ENCODE measurements around the gene SLC39A11.

The SLC39A11 gene

GRCh38 chr17:72717276-72717675 is 375.2 kb downstream of the SLC39A11 start:
- Histone ChIP-seq H3K9me3 (ENCODE audit: control extremely low read depth in 1 of 5, control insufficient read depth in 4 of 5, insufficient read depth in 2 of 5, low read depth in 1 of 5, low read length in 4 of 5) (no peaks in the 10 kb centered on the region), H3K4me3 (ENCODE audit: control insufficient read depth in 1 of 7, extremely low read depth in 1 of 7, insufficient read depth in 4 of 7, low read depth in 2 of 7, low read length in 6 of 7) (no peak overlapping the region), H3K36me3 (ENCODE audit: control insufficient read depth in 4 of 4, insufficient read depth in 4 of 4, low read length in 3 of 4) (no peaks in the 10 kb centered on the region), H3K4me1 (ENCODE audit: control extremely low read depth in 1 of 4, control insufficient read depth in 4 of 4, insufficient read depth in 4 of 4, low read length in 3 of 4) (peaks cover 2 to 41% (median 25%) of the 10 kb centered on the region in 4 experiments), H3K27me3 (replicated peaks in 2 of 5; ENCODE audit: control insufficient read depth in 4 of 5, insufficient read depth in 5 of 5, low read length in 4 of 5) (no peaks in the 10 kb centered on the region), H3K27ac (ENCODE audit: insufficient read depth in 1 of 2, low read depth in 1 of 2, low read length in 2 of 2, poor library complexity in 1 of 2, severe bottlenecking in 2 of 2) (no peak overlapping the region)
- CTCF ChIA-PET, result interaction anchor here (0.6 to 2.9 kb wide), 4 partner anchors 8 to 687 kb away, joined by 3 to 15 read pairs (median 4); no protein-coding TSS in a partner anchor
- DNase-seq, result no peak
- WGBS (ENCODE audit: insufficient coverage), result 97% methylated on average over 10 of the region's 10 CpGs
- POLR2A ChIA-PET, result no interaction called here

GRCh38 chr17:72715906-72716572 is 376.4 kb downstream of the SLC39A11 start:
- peaks cover 0 to 4% (median 4%) of the 10 kb centered on the region in 5 experiments for H3K9me3 ChIP-seq (ENCODE audit: control extremely low read depth in 1 of 5, control insufficient read depth in 4 of 5, insufficient read depth in 2 of 5, low read depth in 1 of 5, low read length in 4 of 5)
- H3K27me3 ChIP-seq (replicated peaks in 2 of 5; ENCODE audit: control insufficient read depth in 4 of 5, insufficient read depth in 5 of 5, low read length in 4 of 5), result no peaks in the 10 kb centered on the region
- H3K27ac ChIP-seq (ENCODE audit: insufficient read depth in 1 of 2, low read depth in 1 of 2, low read length in 2 of 2, poor library complexity in 1 of 2, severe bottlenecking in 2 of 2), result no peak overlapping the region
- peaks cover 2 to 41% (median 25%) of the 10 kb centered on the region in 4 experiments for H3K4me1 ChIP-seq (ENCODE audit: control extremely low read depth in 1 of 4, control insufficient read depth in 4 of 4, insufficient read depth in 4 of 4, low read length in 3 of 4)
- POLR2A ChIA-PET, result no interaction called here
- CTCF ChIA-PET, result interaction anchor here (1.1 kb wide), 1 partner anchor 9 kb away, joined by 3 read pairs; no protein-coding TSS in a partner anchor
- H3K4me3 ChIP-seq (ENCODE audit: control insufficient read depth in 1 of 7, extremely low read depth in 1 of 7, insufficient read depth in 4 of 7, low read depth in 2 of 7, low read length in 6 of 7), result no peak overlapping the region
- no peak for DNase-seq
- 96% methylated on average over 20 of the region's 23 CpGs for WGBS (ENCODE audit: insufficient coverage)
- H3K36me3 ChIP-seq (ENCODE audit: control insufficient read depth in 4 of 4, insufficient read depth in 4 of 4, low read length in 3 of 4), result peaks cover 0 to 8% (median 0%) of the 10 kb centered on the region in 4 experiments

- ChIA-PET CTCF (interaction anchor here (1.0 kb wide), 1 partner anchor 12 kb away, joined by 4 read pairs; no protein-coding TSS in a partner anchor), POLR2A (no interaction called here)
- no peak overlapping the region for H3K27ac ChIP-seq (ENCODE audit: insufficient read depth in 1 of 2, low read depth in 1 of 2, low read length in 2 of 2, poor library complexity in 1 of 2, severe bottlenecking in 2 of 2)
- H3K27me3 ChIP-seq (replicated peaks in 2 of 5; ENCODE audit: control insufficient read depth in 4 of 5, insufficient read depth in 5 of 5, low read length in 4 of 5), result no peaks in the 10 kb centered on the region
- peaks cover 0 to 10% (median 0%) of the 10 kb centered on the region in 4 experiments for H3K36me3 ChIP-seq (ENCODE audit: control insufficient read depth in 4 of 4, insufficient read depth in 4 of 4, low read length in 3 of 4)
- H3K4me1 ChIP-seq (ENCODE audit: control extremely low read depth in 1 of 4, control insufficient read depth in 4 of 4, insufficient read depth in 4 of 4, low read length in 3 of 4), result peaks cover 0 to 26% (median 11%) of the 10 kb centered on the region in 4 experiments
- peaks cover 0 to 16% (median 6%) of the 10 kb centered on the region in 5 experiments for H3K9me3 ChIP-seq (ENCODE audit: control extremely low read depth in 1 of 5, control insufficient read depth in 4 of 5, insufficient read depth in 2 of 5, low read depth in 1 of 5, low read length in 4 of 5)
- DNase-seq, result peak in 2 of 3 donors; percentile 40 to 44
- 68% methylated on average over 5 of the region's 9 CpGs for WGBS (ENCODE audit: insufficient coverage)
- H3K4me3 ChIP-seq (ENCODE audit: control insufficient read depth in 1 of 7, extremely low read depth in 1 of 7, insufficient read depth in 4 of 7, low read depth in 2 of 7, low read length in 6 of 7), result no peak overlapping the region
Measured at GRCh38 chr17:72714357-72714966, 378.0 kb downstream of the SLC39A11 start.

GRCh38 chr17:72713701-72714100 is 378.8 kb downstream of the SLC39A11 start:
- no peak for DNase-seq
- H3K36me3 ChIP-seq (ENCODE audit: control insufficient read depth in 4 of 4, insufficient read depth in 4 of 4, low read length in 3 of 4), result peaks cover 0 to 10% (median 0%) of the 10 kb centered on the region in 4 experiments
- H3K9me3 ChIP-seq (ENCODE audit: control extremely low read depth in 1 of 5, control insufficient read depth in 4 of 5, insufficient read depth in 2 of 5, low read depth in 1 of 5, low read length in 4 of 5), result peaks cover 0 to 17% (median 6%) of the 10 kb centered on the region in 5 experiments
- no peak overlapping the region for H3K27ac ChIP-seq (ENCODE audit: insufficient read depth in 1 of 2, low read depth in 1 of 2, low read length in 2 of 2, poor library complexity in 1 of 2, severe bottlenecking in 2 of 2)
- no peaks in the 10 kb centered on the region for H3K27me3 ChIP-seq (replicated peaks in 2 of 5; ENCODE audit: control insufficient read depth in 4 of 5, insufficient read depth in 5 of 5, low read length in 4 of 5)
- H3K4me3 ChIP-seq (ENCODE audit: control insufficient read depth in 1 of 7, extremely low read depth in 1 of 7, insufficient read depth in 4 of 7, low read depth in 2 of 7, low read length in 6 of 7), result no peak overlapping the region
- CTCF ChIA-PET, result interaction anchor here (1.0 to 1.1 kb wide), 2 partner anchors 12 to 154 kb away, joined by 3 to 4 read pairs; no protein-coding TSS in a partner anchor
- WGBS (ENCODE audit: insufficient coverage), result 97% methylated on average over 5 of the region's 7 CpGs
- H3K4me1 ChIP-seq (ENCODE audit: control extremely low read depth in 1 of 4, control insufficient read depth in 4 of 4, insufficient read depth in 4 of 4, low read length in 3 of 4), result peaks cover 0 to 18% (median 5%) of the 10 kb centered on the region in 4 experiments
- POLR2A ChIA-PET, result no interaction called here

DNA sequence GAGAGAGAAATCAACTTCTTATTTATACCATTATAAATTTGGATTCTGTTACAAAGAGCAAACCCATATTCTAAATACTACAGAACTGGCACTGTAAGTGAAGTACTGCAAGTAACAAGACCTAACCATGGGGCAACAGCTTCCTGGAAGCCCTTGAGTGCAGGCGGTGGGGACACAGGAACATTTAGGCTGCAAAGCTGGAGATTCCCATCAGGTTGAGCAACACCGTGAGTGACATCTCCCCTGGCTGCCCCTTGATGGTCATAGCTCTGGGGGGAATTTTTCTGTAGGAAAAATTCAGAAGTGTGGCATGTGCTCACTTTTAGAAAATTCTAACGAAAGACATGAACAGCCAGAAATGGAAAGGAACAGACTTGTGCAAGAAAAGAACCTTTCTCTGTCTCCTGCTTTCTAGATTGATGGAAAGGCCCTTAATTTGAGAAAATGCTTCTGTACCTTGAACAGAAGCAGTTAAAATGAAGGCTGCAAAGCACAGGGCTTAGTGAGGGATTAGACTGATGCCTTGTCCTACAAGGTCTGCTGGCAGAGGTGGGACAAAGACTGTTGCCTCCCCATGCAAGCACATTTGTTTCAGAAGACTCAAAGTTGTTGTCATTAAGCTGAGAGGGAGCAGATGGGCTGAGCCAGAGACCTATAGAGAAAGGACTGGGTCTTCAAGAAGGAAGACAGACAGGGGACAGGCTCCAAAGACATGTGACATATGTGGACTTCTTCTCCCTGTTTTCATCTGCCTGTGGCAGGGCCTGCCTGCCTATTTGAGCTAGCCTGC is 380.8 kb downstream of the SLC39A11 start:
- 90% methylated on average over 3 of the region's 3 CpGs for WGBS (ENCODE audit: insufficient coverage)
- Histone ChIP-seq H3K9me3 (ENCODE audit: control extremely low read depth in 1 of 5, control insufficient read depth in 4 of 5, insufficient read depth in 2 of 5, low read depth in 1 of 5, low read length in 4 of 5) (peaks cover 1 to 30% (median 6%) of the 10 kb centered on the region in 5 experiments), H3K27me3 (replicated peaks in 2 of 5; ENCODE audit: control insufficient read depth in 4 of 5, insufficient read depth in 5 of 5, low read length in 4 of 5) (no peaks in the 10 kb centered on the region), H3K27ac (ENCODE audit: insufficient read depth in 1 of 2, low read depth in 1 of 2, low read length in 2 of 2, poor library complexity in 1 of 2, severe bottlenecking in 2 of 2) (no peak overlapping the region), H3K4me3 (ENCODE audit: control insufficient read depth in 1 of 7, extremely low read depth in 1 of 7, insufficient read depth in 4 of 7, low read depth in 2 of 7, low read length in 6 of 7) (no peak overlapping the region), H3K36me3 (ENCODE audit: control insufficient read depth in 4 of 4, insufficient read depth in 4 of 4, low read length in 3 of 4) (peaks cover 0 to 10% (median 0%) of the 10 kb centered on the region in 4 experiments), H3K4me1 (ENCODE audit: control extremely low read depth in 1 of 4, control insufficient read depth in 4 of 4, insufficient read depth in 4 of 4, low read length in 3 of 4) (peaks cover 0 to 10% (median 5%) of the 10 kb centered on the region in 4 experiments)
- POLR2A ChIA-PET, result no interaction called here
- CTCF ChIA-PET, result interaction anchor here (1.1 to 1.5 kb wide), 2 partner anchors 14 to 151 kb away, joined by 3 read pairs; no protein-coding TSS in a partner anchor
- no peak for DNase-seq

DNA sequence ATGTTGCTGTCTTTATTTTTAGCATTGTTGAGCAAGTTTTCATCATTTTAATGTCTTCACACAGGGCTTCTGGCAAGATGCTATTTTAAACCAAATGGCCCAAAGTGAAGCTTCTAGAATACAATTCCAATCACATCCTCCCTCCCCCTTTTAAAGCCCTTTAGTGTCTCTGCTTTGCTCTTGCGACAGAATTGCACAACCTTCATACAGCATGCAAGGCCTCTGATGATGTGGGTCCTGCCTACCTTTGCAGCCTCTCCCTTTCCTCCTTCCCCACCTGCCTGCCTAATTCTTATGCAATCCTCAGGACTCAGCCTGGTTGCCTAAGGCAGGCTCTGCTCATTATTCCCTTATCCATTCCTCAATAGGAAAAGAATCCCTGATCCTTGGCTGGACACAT is 381.7 kb downstream of the SLC39A11 start:
- POLR2A ChIA-PET, result no interaction called here
- H3K4me3 ChIP-seq (ENCODE audit: control insufficient read depth in 1 of 7, extremely low read depth in 1 of 7, insufficient read depth in 4 of 7, low read depth in 2 of 7, low read length in 6 of 7), result no peak overlapping the region
- peaks cover 0 to 10% (median 5%) of the 10 kb centered on the region in 4 experiments for H3K4me1 ChIP-seq (ENCODE audit: control extremely low read depth in 1 of 4, control insufficient read depth in 4 of 4, insufficient read depth in 4 of 4, low read length in 3 of 4)
- H3K36me3 ChIP-seq (ENCODE audit: control insufficient read depth in 4 of 4, insufficient read depth in 4 of 4, low read length in 3 of 4), result peaks cover 0 to 10% (median 0%) of the 10 kb centered on the region in 4 experiments
- no peak for DNase-seq
- peaks cover 1 to 30% (median 6%) of the 10 kb centered on the region in 5 experiments for H3K9me3 ChIP-seq (ENCODE audit: control extremely low read depth in 1 of 5, control insufficient read depth in 4 of 5, insufficient read depth in 2 of 5, low read depth in 1 of 5, low read length in 4 of 5)
- CTCF ChIA-PET, result interaction anchor here (1.1 kb wide), 1 partner anchor 15 kb away, joined by 3 read pairs; no protein-coding TSS in a partner anchor
- H3K27me3 ChIP-seq (replicated peaks in 2 of 5; ENCODE audit: control insufficient read depth in 4 of 5, insufficient read depth in 5 of 5, low read length in 4 of 5), result no peaks in the 10 kb centered on the region
- H3K27ac ChIP-seq (ENCODE audit: insufficient read depth in 1 of 2, low read depth in 1 of 2, low read length in 2 of 2, poor library complexity in 1 of 2, severe bottlenecking in 2 of 2), result no peak overlapping the region
- WGBS (ENCODE audit: insufficient coverage), result 100% methylated on average over 1 of the region's 1 CpG
